Nephron (organoid): ENCODE results near the gene STK4.

ENCODE experiments used
- H3K27ac Mint-ChIP-seq, 3 experiments: 2 replicates each; pipeline ENCODE4 v1.8.0; 2020; ENCODE audit warnings: mixed read lengths in 3 of 3, mild to moderate bottlenecking in 2 of 3, moderate library complexity in 1 of 3
- H3K27me3 Mint-ChIP-seq: 2 replicates; pipeline ENCODE4 v1.8.0; 2021; ENCODE audit warnings: low read depth, mild to moderate bottlenecking, moderate library complexity, mixed read lengths
- H3K36me3 Mint-ChIP-seq: 2 replicates; pipeline ENCODE4 v1.8.0; 2020; ENCODE audit warnings: low read depth, mixed read lengths
- H3K4me1 Mint-ChIP-seq: 2 replicates; pipeline ENCODE4 v1.8.0; 2020; ENCODE audit warnings: mixed read lengths
- H3K4me3 Mint-ChIP-seq, 3 experiments: 2 replicates each; pipeline ENCODE4 v1.8.0; 2020; ENCODE audit warnings: mild to moderate bottlenecking in 3 of 3, mixed read lengths in 3 of 3, moderate library complexity in 2 of 3
- H3K9me3 Mint-ChIP-seq: 2 replicates; pipeline ENCODE4 v1.8.0; 2020; ENCODE audit warnings: mixed read lengths
- CTCF ChIP-seq, 3 experiments: fragments of 200-600 bp; sonication (generic); IDR thresholded peaks; one replicate each; pipeline ENCODE4 v1.5.0; 2021; ENCODE audit warnings: antibody characterized with exemption in 3 of 3; ENCODE audit not compliant: unreplicated experiment in 3 of 3

STK4 gene

DNA sequence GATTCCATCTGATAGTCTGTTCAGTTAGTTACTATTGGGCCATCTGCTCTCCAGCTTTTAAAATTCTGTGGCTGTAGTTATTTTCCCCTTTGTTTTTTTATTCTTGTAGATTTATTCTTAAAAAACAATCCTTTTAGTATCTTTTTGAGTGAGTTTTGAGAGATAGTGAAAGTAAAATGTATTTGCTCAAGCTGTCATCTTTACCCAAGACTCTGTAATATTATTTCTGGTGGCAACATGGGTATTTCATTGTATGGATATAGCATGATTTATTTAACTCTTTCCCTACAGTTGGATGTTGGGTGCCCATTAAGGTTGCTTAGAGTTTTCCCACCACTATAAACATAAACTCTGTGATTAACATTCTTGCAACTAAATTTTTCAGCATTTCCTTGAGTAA lies 24.6 kb downstream of the STK4 start:
- no peak overlapping the region for H3K27ac Mint-ChIP-seq
- no peaks in the 10 kb centered on the region for H3K4me1 Mint-ChIP-seq
- TF ChIP-seq CTCF (IDR thresholded peaks at IDR 0.05; ENCODE audit: unreplicated experiment in 3 of 3): no peak
- no peaks in the 10 kb centered on the region for H3K27me3 Mint-ChIP-seq
- no peaks in the 10 kb centered on the region for H3K9me3 Mint-ChIP-seq
- H3K36me3 Mint-ChIP-seq: peaks cover 34% of the 10 kb centered on the region
- no peak overlapping the region for H3K4me3 Mint-ChIP-seq

- no peaks in the 10 kb centered on the region for H3K9me3 Mint-ChIP-seq
- H3K27me3 Mint-ChIP-seq: no peaks in the 10 kb centered on the region
- no peak overlapping the region for H3K4me3 Mint-ChIP-seq
- no peaks in the 10 kb centered on the region for H3K4me1 Mint-ChIP-seq
- no peak overlapping the region for H3K27ac Mint-ChIP-seq
- H3K36me3 Mint-ChIP-seq: peaks cover 48% of the 10 kb centered on the region
- no peak for TF ChIP-seq CTCF (IDR thresholded peaks at IDR 0.05; ENCODE audit: unreplicated experiment in 3 of 3)
These were observed 27.0 kb downstream of the STK4 start for GRCh38 chr20:44993343-44993742.

DNA sequence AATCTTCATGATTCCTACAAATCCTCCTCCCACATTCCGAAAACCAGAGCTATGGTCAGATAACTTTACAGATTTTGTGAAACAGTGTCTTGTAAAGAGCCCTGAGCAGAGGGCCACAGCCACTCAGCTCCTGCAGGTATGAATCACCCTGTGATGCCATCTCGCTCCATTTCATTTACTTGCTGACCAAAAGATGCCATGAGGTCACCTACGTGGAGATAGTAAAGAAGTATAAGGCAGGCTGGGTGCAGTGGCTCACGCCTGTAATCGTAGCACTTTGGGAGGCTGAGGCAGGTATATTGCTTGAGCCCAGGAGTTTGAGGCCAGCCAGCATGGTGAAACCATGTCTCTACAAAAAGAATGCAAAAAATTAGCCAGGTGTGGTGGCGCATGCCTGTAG lies 30.9 kb downstream of the STK4 start:
- H3K27ac Mint-ChIP-seq: no peak overlapping the region
- peaks cover 57% of the 10 kb centered on the region for H3K36me3 Mint-ChIP-seq
- no peak overlapping the region for H3K4me3 Mint-ChIP-seq
- H3K27me3 Mint-ChIP-seq: no peaks in the 10 kb centered on the region
- H3K4me1 Mint-ChIP-seq: no peaks in the 10 kb centered on the region
- TF ChIP-seq CTCF (IDR thresholded peaks at IDR 0.05; ENCODE audit: unreplicated experiment in 3 of 3): no peak
- H3K9me3 Mint-ChIP-seq: no peaks in the 10 kb centered on the region

GRCh38 chr20:44997668-44998067 lies 31.4 kb downstream of the STK4 start:
- Mint-ChIP-seq H3K4me3 (no peak overlapping the region), H3K36me3 (peaks cover 60% of the 10 kb centered on the region), H3K9me3 (no peaks in the 10 kb centered on the region), H3K4me1 (no peaks in the 10 kb centered on the region), H3K27ac (no peak overlapping the region), H3K27me3 (no peaks in the 10 kb centered on the region)
- TF ChIP-seq CTCF (IDR thresholded peaks at IDR 0.05; ENCODE audit: unreplicated experiment in 3 of 3): no peak

GRCh38 chr20:45008521-45009049 lies 42.3 kb downstream of the STK4 start:
- Mint-ChIP-seq H3K4me3 (no peak overlapping the region), H3K27ac (no peak overlapping the region), H3K36me3 (peaks cover 38% of the 10 kb centered on the region), H3K27me3 (no peaks in the 10 kb centered on the region), H3K9me3 (no peaks in the 10 kb centered on the region), H3K4me1 (peaks cover 5% of the 10 kb centered on the region)
- TF ChIP-seq CTCF (IDR thresholded peaks at IDR 0.05; ENCODE audit: unreplicated experiment in 3 of 3): no peak

GRCh38 chr20:45010399-45010828 lies 44.1 kb downstream of the STK4 start:
- peaks cover 8% of the 10 kb centered on the region for H3K4me1 Mint-ChIP-seq
- H3K36me3 Mint-ChIP-seq: peaks cover 29% of the 10 kb centered on the region
- no peak overlapping the region for H3K4me3 Mint-ChIP-seq
- H3K27me3 Mint-ChIP-seq: no peaks in the 10 kb centered on the region
- TF ChIP-seq CTCF (IDR thresholded peaks at IDR 0.05; ENCODE audit: unreplicated experiment in 3 of 3): no peak
- no peak overlapping the region for H3K27ac Mint-ChIP-seq
- no peaks in the 10 kb centered on the region for H3K9me3 Mint-ChIP-seq
